ENCODE data around the gene PSMB8.

PSMB8 gene

DNA sequence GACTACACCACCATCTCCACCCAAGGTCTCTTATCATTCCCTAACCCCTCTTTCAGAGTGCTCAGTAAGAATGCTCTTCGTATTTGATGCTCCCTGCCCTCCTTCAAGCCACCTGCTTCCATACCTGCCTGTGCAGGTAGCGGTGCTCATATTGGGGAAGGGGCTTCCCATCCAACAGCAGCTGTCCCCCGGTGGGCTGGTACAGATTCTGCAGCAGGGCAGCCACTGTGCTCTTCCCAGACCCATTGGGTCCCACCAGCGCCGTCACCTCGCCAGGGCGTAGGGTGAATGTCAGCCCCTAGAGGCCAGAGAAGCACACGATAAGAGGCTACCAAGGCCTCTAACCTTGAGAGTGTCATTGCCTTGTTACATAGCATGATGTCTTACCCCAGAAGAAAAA is 3.9 kb upstream of the PSMB8 start:
- Histone ChIP-seq H3K4me3 (ENCODE audit: low read length) (no peak overlapping the region), H3K27ac (ENCODE audit: low read length) (no peak overlapping the region), H3K27me3 (ENCODE audit: low read depth, low read length) (no peaks in the 10 kb centered on the region), H3K36me3 (replicated peaks; ENCODE audit: low read depth, low read length) (peaks cover 60% of the 10 kb centered on the region), H3K4me2 (ENCODE audit: low read length) (no peak overlapping the region), H3K4me1 (ENCODE audit: low read length) (peaks cover 29% of the 10 kb centered on the region), H4K20me1 (ENCODE audit: insufficient read depth, low read length) (peaks cover 5% of the 10 kb centered on the region; the same call in 1 of the 2 replicates), H2AFZ (ENCODE audit: low read depth, low read length) (no peak overlapping the region), H3K9me3 (ENCODE audit: insufficient read depth, low read length) (no peaks in the 10 kb centered on the region), H3K9ac (ENCODE audit: low read length) (no peak overlapping the region), H3K79me2 (ENCODE audit: low read length) (peaks cover 35% of the 10 kb centered on the region)
- TF ChIP-seq EZH2phosphoT487 (IDR thresholded peaks at IDR 0.05; ENCODE audit: low read depth) = no peak
- TF ChIP-seq, protein P1, sequence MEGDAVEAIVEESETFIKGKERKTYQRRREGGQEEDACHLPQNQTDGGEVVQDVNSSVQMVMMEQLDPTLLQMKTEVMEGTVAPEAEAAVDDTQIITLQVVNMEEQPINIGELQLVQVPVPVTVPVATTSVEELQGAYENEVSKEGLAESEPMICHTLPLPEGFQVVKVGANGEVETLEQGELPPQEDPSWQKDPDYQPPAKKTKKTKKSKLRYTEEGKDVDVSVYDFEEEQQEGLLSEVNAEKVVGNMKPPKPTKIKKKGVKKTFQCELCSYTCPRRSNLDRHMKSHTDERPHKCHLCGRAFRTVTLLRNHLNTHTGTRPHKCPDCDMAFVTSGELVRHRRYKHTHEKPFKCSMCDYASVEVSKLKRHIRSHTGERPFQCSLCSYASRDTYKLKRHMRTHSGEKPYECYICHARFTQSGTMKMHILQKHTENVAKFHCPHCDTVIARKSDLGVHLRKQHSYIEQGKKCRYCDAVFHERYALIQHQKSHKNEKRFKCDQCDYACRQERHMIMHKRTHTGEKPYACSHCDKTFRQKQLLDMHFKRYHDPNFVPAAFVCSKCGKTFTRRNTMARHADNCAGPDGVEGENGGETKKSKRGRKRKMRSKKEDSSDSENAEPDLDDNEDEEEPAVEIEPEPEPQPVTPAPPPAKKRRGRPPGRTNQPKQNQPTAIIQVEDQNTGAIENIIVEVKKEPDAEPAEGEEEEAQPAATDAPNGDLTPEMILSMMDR (IDR thresholded peaks at IDR 0.05; ENCODE audit: low read depth, low read length) = no peak

DNA sequence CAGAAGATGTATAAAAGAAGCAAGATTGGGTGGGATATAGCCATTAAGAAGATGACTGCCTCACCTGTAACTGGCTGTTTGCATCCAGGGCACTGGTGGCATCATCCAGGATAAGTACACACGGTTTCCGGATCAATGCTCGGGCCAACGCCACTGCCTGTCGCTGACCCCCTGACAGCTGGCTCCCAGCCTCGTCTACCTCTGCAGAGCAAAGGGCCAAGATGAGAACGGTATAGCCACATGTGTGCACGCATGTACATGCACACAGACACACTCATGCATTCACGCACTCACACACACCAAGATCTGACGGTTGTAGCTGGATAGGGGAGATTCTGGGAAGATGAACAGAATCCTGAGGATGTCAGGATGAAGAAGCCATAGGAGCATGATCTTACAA is 3.2 kb upstream of the PSMB8 start:
- H3K79me2 ChIP-seq (ENCODE audit: low read length) = peaks cover 31% of the 10 kb centered on the region

DNA sequence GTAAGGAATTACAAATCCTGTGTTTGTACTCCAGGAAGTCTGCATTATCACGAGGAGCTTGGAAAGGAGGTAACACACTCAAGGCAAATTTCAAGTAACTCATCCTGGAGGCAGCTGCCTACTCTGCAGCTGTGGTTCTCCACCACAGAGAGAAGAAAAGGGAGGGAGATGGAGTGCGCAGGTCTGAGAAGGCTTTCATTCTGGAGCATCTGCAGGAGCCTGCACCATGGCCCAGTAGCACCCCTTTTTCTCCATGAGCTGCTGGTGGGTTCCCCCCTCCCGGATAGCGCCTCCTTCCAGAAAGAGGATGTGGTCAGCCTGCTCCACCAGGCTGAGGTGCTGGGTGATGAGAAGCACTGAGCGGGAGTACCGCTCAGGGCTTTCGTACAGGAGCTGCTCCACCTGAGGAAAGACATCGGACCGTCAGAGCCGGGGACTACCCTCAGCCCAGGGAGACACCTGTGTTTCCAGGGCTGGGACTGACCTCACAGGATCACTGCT is 1.6 kb upstream of the PSMB8 start:
- peak overlapping the region; percentile 86 for H3K4me2 ChIP-seq (ENCODE audit: low read length)
- H3K79me2 ChIP-seq (ENCODE audit: low read length) = peaks cover 21% of the 10 kb centered on the region
- H3K36me3 ChIP-seq (replicated peaks; ENCODE audit: low read depth, low read length) = peaks cover 62% of the 10 kb centered on the region
- no peak overlapping the region for H2AFZ ChIP-seq (ENCODE audit: low read depth, low read length)
- peak overlapping the region; percentile 91 for H3K27ac ChIP-seq (ENCODE audit: low read length)
- peak overlapping the region; percentile 97 for H3K9ac ChIP-seq (ENCODE audit: low read length)
- H3K4me3 ChIP-seq (ENCODE audit: low read length) = peak overlapping the region; percentile 81
- H4K20me1 ChIP-seq (ENCODE audit: insufficient read depth, low read length) = no peaks in the 10 kb centered on the region
- H3K27me3 ChIP-seq (ENCODE audit: low read depth, low read length) = no peaks in the 10 kb centered on the region
- H3K4me1 ChIP-seq (ENCODE audit: low read length) = peaks cover 45% of the 10 kb centered on the region
- TF ChIP-seq, protein P1 (IDR thresholded peaks at IDR 0.05; ENCODE audit: low read depth, low read length) = no peak
- TF ChIP-seq EZH2phosphoT487 (IDR thresholded peaks at IDR 0.05; ENCODE audit: low read depth) = no peak
- H3K9me3 ChIP-seq (ENCODE audit: insufficient read depth, low read length) = no peaks in the 10 kb centered on the region

More for the DNA sequence above, 3.2 kb upstream of the PSMB8 start:
- Histone ChIP-seq H3K9me3 (ENCODE audit: insufficient read depth, low read length) (no peaks in the 10 kb centered on the region), H3K36me3 (replicated peaks; ENCODE audit: low read depth, low read length) (peaks cover 65% of the 10 kb centered on the region), H4K20me1 (ENCODE audit: insufficient read depth, low read length) (no peaks in the 10 kb centered on the region), H3K4me3 (ENCODE audit: low read length) (no peak overlapping the region), H3K9ac (ENCODE audit: low read length) (no peak overlapping the region), H3K27ac (ENCODE audit: low read length) (no peak overlapping the region), H3K27me3 (ENCODE audit: low read depth, low read length) (no peaks in the 10 kb centered on the region), H3K4me2 (ENCODE audit: low read length) (no peak overlapping the region), H2AFZ (ENCODE audit: low read depth, low read length) (no peak overlapping the region), H3K4me1 (ENCODE audit: low read length) (peaks cover 32% of the 10 kb centered on the region)
- TF ChIP-seq EZH2phosphoT487 (IDR thresholded peaks at IDR 0.05; ENCODE audit: low read depth) = no peak
- TF ChIP-seq, protein P1 (IDR thresholded peaks at IDR 0.05; ENCODE audit: low read depth, low read length) = no peak

DNA sequence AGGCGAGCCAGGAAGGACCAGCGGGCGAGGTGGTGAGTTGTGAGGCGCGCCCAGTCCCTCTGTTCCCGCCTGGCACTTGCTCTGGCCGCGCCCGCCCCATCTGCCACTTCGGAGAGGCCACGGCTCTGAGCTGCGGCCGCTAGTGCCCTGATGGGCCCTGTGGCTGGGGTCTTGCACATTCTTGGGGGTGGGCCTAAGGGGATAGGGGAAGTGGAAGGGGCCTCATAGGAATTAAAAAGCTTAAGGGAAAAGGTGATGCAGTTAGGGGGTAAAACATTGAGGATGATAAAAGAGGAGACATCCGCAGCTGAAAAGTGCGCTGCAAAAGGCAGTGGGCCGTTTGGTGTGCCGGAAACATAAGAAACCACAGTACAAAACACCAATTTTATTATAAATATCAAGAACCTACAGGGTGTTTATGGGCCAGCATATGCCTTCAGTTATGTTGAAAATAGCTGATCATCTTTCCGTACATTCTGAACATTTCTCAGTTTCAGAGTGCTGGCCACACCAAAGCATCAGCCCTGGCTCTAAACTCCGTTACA is 1.1 kb upstream of the PSMB8 start:
- H3K27ac ChIP-seq (ENCODE audit: low read length) = peak overlapping the region; percentile 91
- H4K20me1 ChIP-seq (ENCODE audit: insufficient read depth, low read length) = no peaks in the 10 kb centered on the region
- H3K4me1 ChIP-seq (ENCODE audit: low read length) = peaks cover 51% of the 10 kb centered on the region
- H3K4me3 ChIP-seq (ENCODE audit: low read length) = peak overlapping the region; percentile 81
- H3K27me3 ChIP-seq (ENCODE audit: low read depth, low read length) = no peaks in the 10 kb centered on the region
- H3K9ac ChIP-seq (ENCODE audit: low read length) = peak overlapping the region; percentile 97
- no peak overlapping the region for H2AFZ ChIP-seq (ENCODE audit: low read depth, low read length)
- peak overlapping the region; percentile 86 for H3K4me2 ChIP-seq (ENCODE audit: low read length)
- H3K36me3 ChIP-seq (replicated peaks; ENCODE audit: low read depth, low read length) = peaks cover 61% of the 10 kb centered on the region
- H3K79me2 ChIP-seq (ENCODE audit: low read length) = peaks cover 21% of the 10 kb centered on the region
- TF ChIP-seq EZH2phosphoT487 (IDR thresholded peaks at IDR 0.05; ENCODE audit: low read depth) = no peak
- TF ChIP-seq, protein P1 (IDR thresholded peaks at IDR 0.05; ENCODE audit: low read depth, low read length) = no peak
- no peaks in the 10 kb centered on the region for H3K9me3 ChIP-seq (ENCODE audit: insufficient read depth, low read length)

All from OCI-LY3 (cell line).